KG1 (cell line): ENCODE measurements around the gene CDC5L.
"Not testable (repeated sequence)": the region's sequence is repeated elsewhere in the genome, so short reads cannot be mapped to it uniquely, and the experiment has no call there.

ENCODE experiments used
- DNase-seq: peaks from one replicate; lab custom pipeline; 2025; lab: John Stamatoyannopoulos, UW

Gene CDC5L

DNA sequence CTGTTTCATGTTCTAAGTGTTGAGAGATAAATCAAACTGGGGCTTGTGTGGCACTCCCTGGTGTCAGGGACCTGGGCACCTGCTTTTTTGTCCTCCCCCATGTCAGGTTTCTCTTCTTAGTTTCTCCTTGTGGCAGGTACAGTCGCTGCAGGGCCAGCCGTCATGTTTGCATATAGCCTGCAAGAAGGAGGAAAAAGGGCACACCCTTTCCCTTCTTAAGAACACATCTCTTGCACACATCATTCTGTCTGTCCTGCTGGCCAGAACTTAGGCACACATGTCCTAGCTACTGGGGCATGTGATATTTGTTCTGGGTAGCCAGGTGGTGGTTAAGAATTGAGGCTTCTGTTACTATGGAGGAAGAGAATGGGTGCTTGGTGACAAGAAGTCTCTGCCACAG lies 27.9 kb downstream of the CDC5L start:
- DNase-seq: no peak

DNA sequence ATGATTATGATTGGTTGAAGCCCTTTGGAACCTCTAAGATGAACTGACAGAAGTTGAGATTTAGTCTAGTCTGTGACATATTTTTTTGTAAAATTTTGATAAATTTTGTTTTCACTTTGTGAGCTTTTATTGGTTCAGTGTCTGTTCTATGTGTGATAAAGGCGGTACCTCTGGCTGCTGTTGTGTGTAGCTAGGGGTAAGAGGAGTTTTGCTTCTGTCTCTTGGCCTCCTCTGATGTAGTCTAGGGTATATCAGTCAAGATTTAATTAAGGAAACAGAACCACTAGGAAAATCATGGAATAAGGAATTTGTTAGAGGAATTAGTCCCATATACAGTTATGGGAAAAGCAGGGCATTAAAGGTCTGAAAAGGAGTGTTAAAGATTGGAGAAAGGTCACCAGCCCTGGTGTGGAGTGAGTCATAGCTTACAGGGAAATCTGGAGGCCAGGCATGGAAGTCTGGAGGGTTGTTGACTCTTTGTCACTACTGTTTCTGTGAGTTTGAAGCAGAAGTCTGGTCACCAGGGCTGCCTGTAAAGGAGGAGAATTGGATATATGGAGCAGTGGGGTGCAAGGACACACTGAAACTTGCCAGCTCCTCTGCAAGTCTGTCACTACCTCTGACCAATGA lies 28.5 kb downstream of the CDC5L start:
- DNase-seq: no peak

DNA sequence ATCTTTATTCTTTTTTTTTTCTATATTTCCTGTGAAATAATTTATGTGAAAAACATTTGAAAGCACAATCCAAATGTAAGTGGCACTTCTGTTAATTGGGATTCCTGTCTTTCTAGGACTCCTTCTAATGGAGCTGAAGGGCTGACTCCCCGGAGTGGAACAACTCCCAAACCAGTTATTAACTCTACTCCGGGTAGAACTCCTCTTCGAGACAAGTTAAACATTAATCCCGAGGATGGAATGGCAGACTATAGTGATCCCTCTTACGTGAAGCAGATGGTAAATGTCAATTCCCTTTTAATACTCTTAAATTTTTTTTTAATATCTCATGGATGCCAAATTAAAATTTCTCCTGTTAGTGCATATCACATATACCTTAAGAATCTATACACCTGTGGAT lies 35.0 kb downstream of the CDC5L start:
- no peak for DNase-seq

DNA sequence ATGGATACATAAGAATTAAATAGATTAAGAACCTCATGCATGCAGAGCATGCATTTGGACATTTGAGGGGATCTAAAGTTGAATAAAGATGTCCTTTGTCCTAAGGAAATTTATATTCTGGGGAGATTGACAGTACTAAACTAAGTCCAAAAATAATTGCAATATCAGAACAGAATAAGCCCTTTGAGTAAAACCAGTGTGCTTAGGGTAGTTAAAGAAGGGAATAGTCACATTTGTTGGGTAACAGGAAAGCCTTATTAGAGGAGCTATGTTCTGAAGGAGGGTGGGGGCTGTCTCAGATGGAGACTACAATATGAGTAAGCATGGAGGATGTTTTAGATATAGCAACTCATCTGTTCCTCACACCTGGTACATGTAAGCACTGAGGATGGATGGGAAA lies 35.8 kb downstream of the CDC5L start:
- no peak for DNase-seq

DNA sequence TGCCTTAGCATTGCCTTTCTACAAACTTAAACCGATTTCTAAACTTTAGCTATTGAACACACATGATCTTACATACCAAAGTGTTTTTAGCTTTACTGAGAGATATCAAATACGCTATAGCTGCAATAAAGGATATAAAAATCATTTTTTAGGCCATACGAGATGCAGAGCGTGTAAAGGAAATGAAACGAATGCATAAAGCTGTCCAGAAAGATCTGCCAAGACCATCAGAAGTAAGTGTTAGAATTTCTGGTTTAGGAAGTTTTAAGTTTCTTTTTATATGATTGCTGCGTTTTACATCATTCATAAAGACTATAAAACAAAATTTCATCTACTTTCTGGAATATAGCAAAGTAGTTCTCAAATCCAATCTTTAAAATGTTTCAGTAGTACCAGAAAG lies 38.4 kb downstream of the CDC5L start:
- DNase-seq: no peak

DNA sequence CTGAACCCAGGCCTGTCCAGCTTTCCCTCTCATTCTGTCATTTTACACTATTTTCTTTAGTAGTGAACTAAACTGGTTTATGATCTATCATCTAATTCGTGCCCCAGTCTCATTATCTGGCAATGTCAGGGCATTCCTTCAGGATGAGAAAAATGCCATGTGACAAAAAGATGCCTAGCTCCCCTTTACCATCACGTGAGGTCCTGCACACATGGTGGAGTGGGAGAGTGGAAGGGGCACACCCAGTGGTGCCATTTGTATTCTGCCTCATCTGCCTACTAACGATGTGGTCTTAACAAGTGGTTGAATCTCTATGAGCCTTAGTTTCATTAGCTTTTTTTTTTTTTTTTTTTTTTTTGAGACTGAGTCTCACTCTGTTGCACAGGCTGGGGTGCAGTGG lies 41.2 kb downstream of the CDC5L start:
- DNase-seq: no peak

DNA sequence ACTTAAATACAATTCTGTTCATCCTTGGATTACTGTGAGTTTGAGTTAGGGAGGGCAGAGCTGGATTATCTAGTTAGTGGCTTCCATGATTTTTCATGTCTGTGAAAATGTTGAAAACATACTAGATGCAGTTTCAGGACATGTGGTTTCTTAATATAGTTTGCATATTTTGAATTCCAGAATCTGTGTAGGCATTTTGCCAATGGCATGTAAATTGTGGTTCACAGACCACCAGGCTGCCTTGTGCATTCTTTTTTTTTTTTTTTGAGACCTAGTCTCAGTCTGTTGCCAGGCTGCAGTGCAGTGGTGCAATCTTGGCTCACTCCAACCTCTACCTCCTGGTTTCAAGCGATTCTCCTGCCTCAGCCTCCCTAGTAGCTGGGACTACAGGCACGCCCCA lies 42.8 kb downstream of the CDC5L start:
- DNase-seq: no peak

DNA sequence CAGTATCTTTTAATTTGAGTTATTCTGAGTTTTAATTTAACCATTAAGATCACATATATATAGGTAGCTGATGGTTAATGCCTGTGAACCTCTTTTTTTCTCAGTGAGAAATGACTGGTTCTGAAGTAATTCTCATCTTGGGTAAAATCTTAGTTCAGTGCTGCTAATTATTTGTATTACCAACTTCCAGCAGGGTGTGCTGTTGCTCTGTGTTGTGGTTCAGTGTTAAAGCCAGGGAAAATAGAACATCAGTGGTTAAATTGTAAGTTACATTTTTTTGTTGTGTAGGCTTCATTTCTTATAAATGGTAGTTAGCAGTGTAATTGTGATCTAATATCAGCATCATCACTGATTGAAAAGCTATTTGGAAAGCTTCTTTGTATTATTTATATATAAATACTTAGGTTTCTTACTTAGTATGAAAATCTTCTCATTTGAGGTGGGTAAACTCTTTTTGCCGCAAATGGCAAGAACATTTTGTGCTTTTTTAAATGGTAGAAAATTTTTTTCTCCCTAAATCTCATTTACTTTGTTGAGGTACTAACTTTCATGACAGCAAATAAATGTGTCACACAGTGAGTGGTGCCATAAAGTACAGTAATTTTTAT lies 43.7 kb downstream of the CDC5L start:
- DNase-seq: no peak

DNA sequence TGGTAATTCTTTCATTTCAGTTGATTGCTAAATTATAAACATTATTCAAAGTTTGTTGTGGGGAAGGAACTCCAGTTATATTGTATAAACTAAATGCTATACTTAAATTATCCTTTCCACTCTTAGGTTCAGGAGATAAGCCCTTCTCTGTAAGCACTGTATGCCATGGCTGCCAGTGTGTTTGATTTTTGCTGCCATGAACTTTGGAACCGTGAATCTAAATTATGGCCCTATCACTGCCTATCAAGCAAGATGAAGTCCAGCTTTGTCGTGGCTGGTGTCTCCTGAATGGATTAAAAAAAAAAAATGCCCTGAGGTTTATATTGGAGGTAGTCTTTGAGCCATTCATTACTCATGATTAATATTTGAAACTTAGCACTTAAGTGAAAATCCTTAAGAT lies 44.7 kb downstream of the CDC5L start:
- DNase-seq: no peak

DNA sequence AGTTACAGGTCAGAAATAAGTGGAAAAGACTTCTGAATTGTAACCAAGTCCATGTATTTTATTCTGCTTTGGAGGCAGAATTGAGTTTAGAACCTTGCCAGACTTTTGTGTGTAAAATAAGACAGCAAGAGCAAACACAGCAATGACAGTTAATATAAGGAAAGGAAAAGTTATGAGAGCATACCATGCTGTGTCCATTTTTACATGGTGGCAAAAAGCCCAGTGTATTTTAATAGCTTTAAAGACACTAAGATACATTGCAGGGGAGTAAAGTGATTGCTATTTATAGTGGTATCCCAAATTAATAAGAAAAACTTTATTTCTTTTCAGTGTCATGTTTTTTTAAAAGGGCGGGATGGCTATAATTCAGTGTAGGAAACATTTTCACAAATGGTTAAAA lies 45.2 kb downstream of the CDC5L start:
- no peak for DNase-seq

DNA sequence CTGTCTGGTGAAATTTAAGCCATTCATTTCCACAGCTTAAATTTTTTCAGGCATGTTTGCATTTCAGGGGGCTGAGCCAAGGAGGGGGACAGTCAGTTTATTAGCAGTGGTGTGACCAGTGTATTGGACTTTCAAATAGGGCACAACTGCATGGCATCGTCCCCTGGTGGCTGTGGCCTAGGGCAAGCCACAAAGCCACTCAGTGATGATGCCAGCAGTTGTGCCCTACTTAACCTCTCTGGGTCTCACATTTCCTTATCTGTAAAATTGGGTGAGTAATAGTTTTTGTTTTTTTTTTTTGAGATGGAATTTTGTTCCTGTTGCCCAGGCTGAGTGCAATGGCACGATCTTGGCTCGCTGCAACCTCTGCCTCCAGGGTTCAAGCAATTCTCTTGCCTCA lies 48.0 kb downstream of the CDC5L start:
- DNase-seq: no peak

DNA sequence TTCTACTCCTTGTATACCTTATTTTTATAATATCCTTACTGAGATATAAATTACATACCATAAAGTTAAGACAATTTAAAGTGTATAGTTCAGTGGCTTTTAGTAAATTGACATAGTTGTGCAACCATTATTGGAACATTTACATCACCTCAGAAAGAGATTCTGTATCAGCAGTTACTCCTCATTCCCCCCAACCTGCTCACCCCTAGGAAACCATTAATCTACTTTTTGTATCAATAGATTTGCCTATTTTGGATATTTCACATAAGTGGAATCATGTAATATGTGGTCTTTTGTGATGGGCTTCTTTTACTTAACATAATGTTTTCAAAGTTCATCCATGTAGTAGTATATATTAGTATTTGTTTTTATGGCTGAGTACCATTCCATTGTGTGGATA lies 51.3 kb downstream of the CDC5L start:
- DNase-seq: no peak

DNA sequence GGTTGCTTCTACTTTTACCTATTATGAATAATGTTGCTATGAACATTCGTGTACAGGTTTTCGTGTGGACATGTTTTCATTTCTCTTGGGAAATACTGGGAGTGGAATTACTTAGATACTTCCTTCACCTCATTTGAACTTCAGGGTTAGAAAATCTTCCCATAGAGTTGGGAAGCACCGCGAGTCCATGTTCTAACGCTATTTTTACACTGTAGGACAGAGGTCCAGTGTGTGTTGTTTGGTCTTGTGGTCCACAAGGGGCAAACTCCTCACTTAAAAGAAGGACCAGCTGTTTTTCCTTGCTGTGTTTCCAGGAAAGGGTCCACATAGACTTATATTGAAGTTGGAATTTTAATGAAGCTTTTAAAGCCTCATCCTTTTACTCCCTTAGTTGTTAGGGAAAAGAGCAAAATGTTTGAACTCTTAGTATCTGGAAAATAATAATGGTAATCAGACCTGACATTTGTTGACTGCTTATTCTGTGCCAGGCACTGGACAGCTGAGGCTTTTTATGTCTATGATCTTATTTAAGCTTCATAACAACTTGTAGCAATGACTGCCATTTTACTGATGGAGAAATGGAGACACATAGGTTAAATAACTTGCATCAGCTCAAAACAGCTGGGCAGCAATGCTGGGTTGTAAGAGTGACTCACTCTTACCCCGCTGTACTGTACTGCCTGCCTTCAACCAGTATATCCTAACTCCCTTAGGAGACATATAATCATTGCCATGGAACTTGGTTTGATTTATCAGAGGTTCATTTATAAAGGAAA lies 52.0 kb downstream of the CDC5L start:
- DNase-seq: no peak

DNA sequence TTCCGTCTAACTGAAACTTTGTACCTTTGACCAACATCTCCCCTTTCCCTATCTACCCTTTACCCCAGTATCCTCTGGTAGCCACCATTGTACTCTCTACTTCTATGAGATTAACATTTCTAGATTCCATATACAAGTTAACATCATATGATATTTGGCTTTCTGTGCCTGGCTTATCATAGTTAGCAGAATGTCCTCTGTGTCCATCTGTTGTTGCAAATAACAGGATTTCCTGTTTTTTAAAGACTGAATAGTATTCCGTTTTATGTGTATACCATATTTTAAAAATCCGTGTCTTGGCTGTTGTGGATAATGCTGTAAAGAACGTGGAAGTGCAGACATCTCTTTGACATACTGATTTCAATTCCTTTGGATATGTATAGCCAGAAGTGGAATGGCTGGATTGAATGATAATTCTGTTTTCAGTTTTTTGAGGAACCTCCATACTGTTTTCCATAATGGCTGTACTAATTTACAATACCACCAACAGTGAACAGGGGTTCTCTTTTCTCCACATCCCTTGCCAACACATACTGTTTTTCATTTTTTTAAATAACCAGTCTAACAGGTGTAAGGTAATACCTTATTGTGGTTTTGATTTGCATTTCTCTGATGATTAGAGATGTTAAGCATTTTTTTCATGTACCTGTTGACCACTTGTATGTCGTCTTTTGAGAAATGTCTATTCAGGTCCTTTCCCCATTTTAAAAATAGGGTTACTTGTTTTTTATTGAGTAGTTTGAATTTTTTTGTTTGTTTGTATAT lies 53.8 kb downstream of the CDC5L start:
- no peak for DNase-seq

DNA sequence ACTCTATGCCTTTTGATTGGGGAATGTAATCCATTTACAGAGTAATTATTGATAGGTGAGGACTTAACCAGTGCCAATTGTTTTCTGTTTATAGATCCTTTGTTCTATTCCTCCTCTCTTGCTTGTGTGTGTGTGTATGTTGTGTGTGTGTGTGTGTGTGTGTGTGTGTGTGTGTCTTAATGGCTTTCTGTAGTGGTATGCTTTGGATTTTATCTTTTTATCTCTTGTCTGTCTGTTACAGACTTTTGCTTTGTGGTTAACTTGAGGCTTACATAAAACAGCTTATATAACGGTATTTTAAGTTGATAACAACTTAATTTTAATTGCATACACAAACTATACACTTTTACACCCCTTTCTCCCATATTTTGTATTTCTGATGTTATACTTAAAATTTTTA lies 54.7 kb downstream of the CDC5L start:
- DNase-seq: no peak

DNA sequence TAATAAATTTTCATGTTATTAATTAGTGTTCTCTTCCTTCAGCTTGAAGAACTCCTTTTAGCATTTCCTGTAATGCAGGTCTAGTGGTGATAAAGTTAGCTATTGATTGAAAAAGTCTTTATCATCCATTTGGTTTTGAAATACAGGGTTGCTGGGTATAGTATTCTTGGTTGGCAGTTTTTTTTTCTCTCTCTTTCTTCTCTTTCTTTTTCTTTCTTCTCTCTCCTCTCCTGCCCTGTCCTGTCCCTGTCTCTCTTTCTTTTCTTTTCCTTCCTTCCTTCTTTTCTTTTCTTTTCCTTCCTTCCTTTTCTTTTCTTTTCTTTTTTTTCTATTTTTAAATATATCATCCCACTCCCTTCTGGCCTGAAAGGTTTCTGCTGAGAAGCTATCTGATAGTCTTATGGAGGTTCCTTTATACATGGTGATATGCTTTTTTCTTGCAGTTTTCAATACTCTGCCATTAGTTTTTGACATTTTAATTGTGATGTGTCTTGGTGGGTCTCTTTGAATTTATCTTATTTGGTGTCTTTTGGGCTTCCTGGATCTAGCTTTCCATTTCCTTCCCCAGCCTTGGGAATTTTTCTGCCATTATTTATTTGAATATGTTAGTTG lies 55.4 kb downstream of the CDC5L start:
- no peak for DNase-seq

DNA sequence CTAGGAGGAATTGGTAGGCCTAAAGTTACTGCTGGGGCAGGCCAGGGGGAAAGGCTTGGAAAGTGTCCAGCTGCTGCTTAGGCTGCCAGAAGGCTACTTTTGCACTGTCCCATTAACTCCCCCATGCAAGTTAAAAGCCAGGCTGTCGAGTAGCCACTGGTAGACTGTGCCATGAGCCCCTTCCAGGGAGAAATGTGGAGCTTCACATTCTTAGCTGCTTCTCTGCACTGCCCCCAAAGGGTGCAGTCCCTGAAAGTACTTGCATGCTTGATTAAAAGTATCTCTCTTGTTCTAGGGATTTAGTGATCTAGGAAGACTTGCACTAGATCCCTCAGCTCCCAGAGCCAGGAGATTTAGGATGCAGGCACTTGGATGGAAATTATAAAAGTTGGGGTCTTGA lies 57.3 kb downstream of the CDC5L start:
- DNase-seq: no peak

DNA sequence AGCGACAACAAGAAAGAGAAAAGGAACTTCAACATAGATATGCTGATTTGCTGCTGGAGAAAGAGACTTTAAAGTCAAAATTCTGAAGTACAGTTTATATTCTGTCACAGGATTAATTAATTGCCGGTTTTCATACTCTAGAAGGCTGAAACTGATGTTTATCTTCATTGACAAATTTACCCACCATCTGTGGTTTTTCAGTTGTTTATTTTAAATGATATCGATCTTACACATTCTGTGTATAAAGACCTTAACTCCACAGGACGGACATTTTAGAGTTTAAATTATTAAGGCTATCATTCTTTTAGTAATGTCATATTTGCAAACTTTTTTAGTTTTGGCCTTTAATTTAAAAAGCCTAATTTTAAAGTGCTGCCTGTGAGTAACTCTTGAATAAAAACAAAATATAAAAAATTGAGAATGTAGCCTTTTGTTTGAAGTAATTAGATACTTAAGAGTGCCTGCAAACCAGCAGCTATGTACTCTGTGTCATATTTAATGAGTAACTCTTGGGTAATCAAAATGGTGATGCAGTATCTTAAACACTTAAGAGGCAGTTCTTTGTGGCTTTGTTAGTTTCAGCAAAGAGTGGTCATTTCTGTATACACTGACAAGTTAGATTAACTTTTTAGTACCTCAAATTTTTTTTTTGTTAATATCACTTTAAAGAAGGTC lies 59.3 kb downstream of the CDC5L start:
- DNase-seq: no peak

DNA sequence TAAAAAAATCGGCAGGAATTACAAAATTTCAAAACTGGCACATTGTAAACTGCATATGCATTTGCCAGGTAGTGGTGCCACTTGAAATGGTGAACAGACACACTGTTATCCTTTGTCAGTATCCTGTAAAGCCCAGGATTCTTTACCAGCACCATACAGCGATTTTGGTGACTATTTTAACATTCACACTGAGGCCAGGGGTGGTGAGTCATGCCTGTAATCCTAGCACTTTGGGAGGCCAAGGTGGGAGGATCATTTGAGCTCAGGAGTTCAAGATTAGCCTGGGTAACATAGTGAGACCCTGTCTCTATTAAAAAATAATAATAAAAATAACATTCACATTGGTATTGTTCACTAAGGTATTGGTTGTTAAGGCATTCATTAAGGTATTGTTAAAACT lies 61.7 kb downstream of the CDC5L start:
- not testable (repeated sequence) for DNase-seq

DNA sequence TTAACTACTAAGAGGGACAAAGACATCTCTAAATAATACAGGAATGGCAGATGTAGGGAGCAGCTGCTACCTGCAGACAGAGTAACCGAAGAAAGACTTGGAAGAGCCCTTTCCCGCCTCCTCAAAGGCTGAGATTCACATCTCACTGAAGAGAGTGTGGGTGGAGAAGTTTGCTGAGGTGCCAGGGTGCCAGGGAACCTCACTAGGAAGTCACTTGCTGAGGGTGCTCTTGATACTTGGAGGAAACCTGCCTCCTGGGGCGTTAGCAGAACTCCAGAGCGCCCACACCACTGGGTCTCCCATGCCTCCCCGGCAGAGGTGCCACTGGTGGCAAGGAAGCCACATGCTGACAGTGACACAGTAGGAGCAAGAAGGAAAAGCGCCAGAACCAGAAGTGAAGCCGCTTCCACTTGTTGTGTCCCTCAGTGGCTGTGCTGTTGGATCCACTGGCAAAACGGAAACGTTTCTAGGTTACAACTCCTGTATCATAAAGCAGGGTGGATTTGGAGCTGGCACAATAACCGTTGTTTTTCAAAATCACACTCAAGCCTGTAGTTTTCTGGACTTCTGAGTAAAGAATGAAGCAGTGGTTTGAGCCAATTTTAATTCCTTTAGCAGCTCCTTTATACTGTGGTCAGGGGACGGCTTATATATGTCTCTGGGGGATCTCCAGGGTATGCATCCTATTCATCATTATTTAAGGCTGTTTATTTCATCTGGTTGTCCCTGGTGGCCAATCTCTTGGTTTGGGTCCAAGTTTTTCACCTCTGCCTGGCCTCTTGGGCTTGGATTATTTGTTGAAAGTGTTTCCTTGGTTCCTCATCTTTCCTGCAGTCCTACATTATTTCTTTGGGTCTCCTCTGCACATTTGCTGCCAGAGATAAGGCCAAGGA lies 64.5 kb downstream of the CDC5L start:
- no peak for DNase-seq

DNA sequence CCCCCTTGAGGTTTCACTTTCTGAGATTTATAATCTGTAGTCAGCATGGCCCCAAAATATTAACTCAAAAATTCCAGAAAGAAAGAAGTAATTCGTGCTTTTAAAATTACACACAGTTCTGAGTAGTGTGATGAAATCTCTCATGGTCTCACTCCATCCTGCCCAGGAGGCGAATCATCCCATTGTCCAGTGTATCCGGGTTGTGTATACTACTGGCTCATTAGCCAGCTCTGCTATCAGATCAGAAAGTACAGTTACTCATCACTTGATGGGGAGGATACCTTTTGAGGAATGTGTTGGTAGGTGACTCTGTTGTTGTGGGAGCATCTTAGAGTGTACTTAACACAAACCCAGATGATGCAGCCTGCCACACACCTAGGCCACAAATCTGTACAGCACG lies 65.2 kb downstream of the CDC5L start:
- no peak for DNase-seq
